NCI-H524 (cell line): ENCODE measurements around the gene CTNNB1.
A peak's percentile ranks its signal among the peaks of the same experiment; 100 is the strongest.
"Not testable (repeated sequence)": the region's sequence is repeated elsewhere in the genome, so short reads cannot be mapped to it uniquely, and the experiment has no call there.

Experiments used
- DNase-seq, 2 experiments: peaks; one replicate each; lab custom pipeline; 2025; lab: John Stamatoyannopoulos, UW

CTNNB1 gene

GRCh38 chr3:41258239-41258800, 59.0 kb downstream of the CTNNB1 start:
- no peak for DNase-seq

GRCh38 chr3:41259449-41260062, 60.3 kb downstream of the CTNNB1 start:
- DNase-seq, result no peak

- no peak for DNase-seq
Observed at GRCh38 chr3:41260063-41260450, 60.8 kb downstream of the CTNNB1 start.

GRCh38 chr3:41265011-41265545, 65.8 kb downstream of the CTNNB1 start:
- no peak for DNase-seq

- no peak for DNase-seq
Observed at GRCh38 chr3:41265823-41266273, 66.5 kb downstream of the CTNNB1 start.

- no peak for DNase-seq
Observed at GRCh38 chr3:41267975-41268640, 68.8 kb downstream of the CTNNB1 start.

- no peak for DNase-seq
Observed at GRCh38 chr3:41272667-41273066, 73.4 kb downstream of the CTNNB1 start.

- no peak for DNase-seq
Observed at GRCh38 chr3:41274944-41275668, 75.8 kb downstream of the CTNNB1 start.

GRCh38 chr3:41276191-41276590, 76.9 kb downstream of the CTNNB1 start:
- no peak for DNase-seq

GRCh38 chr3:41277790-41278465, 78.6 kb downstream of the CTNNB1 start:
- DNase-seq, result no peak

GRCh38 chr3:41284934-41285333, 85.6 kb downstream of the CTNNB1 start:
- DNase-seq, result not testable (repeated sequence)

GRCh38 chr3:41286305-41286704, 87.0 kb downstream of the CTNNB1 start:
- peak; percentile 4 to 6 for DNase-seq

- DNase-seq, result no peak
Observed at GRCh38 chr3:41288785-41289184, 89.5 kb downstream of the CTNNB1 start.
